K562 (cell line): ENCODE results near the gene METRN. TPM values are rescaled to one million over a fixed set of nuclear protein-coding genes. Genes with fewer than 3 reads are reported as not detected.

ENCODE experiments used
- ATAC-seq: fragments of 200-7000 bp; cut with Tn5 transposase; 3 replicates; pipeline ENCODE4 v1.9.1; 2020; ENCODE audit warnings: moderate library complexity
- BruUV-seq: library from RNA; stranded (reverse); fragments of 400-500 nt; replicated peaks from 2 replicates; lab custom pipeline; 2021; lab: Mats Ljungman, UMichigan
- CTCF ChIA-PET: fragments of 300-600 bp; formaldehyde crosslinking; extraction: SDS; loops from one replicate; lab custom pipeline; 2021; ENCODE audit warnings: low intra/inter-chr PET ratio; lab: Yijun Ruan, JAX
- POLR2A ChIA-PET: fragments of 300-600, 350-650 bp; sonication (Branson Sonifier 250); formaldehyde crosslinking; extraction: SDS; loops from one replicate; lab custom pipeline; 2021; ENCODE audit warnings: antibody characterized with exemption, inconsistent platforms; lab: Yijun Ruan, JAX
- DNase-seq, 4 experiments: peaks; one replicate each; pipeline versions ENCODE4 v3.0.0 to v3.0.0-alpha.2; 2011 to 2018; ENCODE audit warnings: low spot score in 3 of 4, mixed read lengths in 3 of 4; ENCODE audit errors: extremely low read depth in 1 of 4
- FAIRE-seq: peaks from 2 replicates; lab custom pipeline; 2011; peaks lifted over from hg19 to GRCh38; lab: Jason Lieb, UNC
- H2AFZ ChIP-seq: 2 replicates; pipeline ENCODE4 v1.6.0; 2011; ENCODE audit warnings: low read depth, low read length, control low read depth, inconsistent platforms
- H3K27ac ChIP-seq: fragments of 200-600 bp; 3 replicates; pipeline ENCODE4 v1.8.0; 2011; ENCODE audit warnings: low read depth, mild to moderate bottlenecking, control low read depth, inconsistent platforms, low read length, moderate library complexity, mixed read lengths; ENCODE audit errors: extremely low read depth
- H3K27me3 ChIP-seq, 2 experiments: fragments of 300-600 bp in 1 of 2; 2 replicates in 1 of 2; 3 replicates in 1 of 2; pipeline versions ENCODE4 v1.6.0 to v1.8.0; 2011; ENCODE audit warnings: inconsistent platforms in 2 of 2, low read length in 2 of 2, mild to moderate bottlenecking in 1 of 2, mixed read lengths in 1 of 2, moderate library complexity in 1 of 2; ENCODE audit not compliant: control insufficient read depth in 2 of 2, insufficient read depth in 2 of 2
- H3K36me3 ChIP-seq: fragments of 300-600 bp; 3 replicates; pipeline ENCODE4 v1.8.0; 2011; ENCODE audit warnings: mild to moderate bottlenecking, low read length, inconsistent platforms; ENCODE audit not compliant: control insufficient read depth, insufficient read depth
- H3K4me1 ChIP-seq, 2 experiments: fragments of 200-600 bp in 1 of 2; replicated peaks in 1 of 2; 2 replicates in 1 of 2; 3 replicates in 1 of 2; pipeline versions ENCODE4 v1.5.1 to v1.8.0; 2011; ENCODE audit warnings: inconsistent platforms in 2 of 2, low read length in 2 of 2, mild to moderate bottlenecking in 1 of 2, mixed read lengths in 1 of 2, moderate library complexity in 1 of 2; ENCODE audit not compliant: control insufficient read depth in 2 of 2, insufficient read depth in 2 of 2
- H3K4me2 ChIP-seq: 2 replicates; pipeline ENCODE4 v1.6.1; 2011; ENCODE audit warnings: low read length, control low read depth, inconsistent platforms, mixed read lengths; ENCODE audit not compliant: insufficient read depth
- H3K4me3 ChIP-seq: fragments of 200-600 bp; sonication (generic), shearing (Covaris generic); 2 replicates; pipeline ENCODE4 v1.5.1; 2016; ENCODE audit warnings: control low read depth, inconsistent platforms
- H3K79me2 ChIP-seq: fragments of 200-600 bp; 3 replicates; pipeline ENCODE4 v1.8.0; 2011; ENCODE audit warnings: low read length, inconsistent platforms; ENCODE audit not compliant: control insufficient read depth, insufficient read depth
- H3K9ac ChIP-seq, 2 experiments: 2 replicates each; pipeline versions ENCODE4 v1.6.0 to v1.6.1; 2011; ENCODE audit warnings: low read depth in 2 of 2, low read length in 2 of 2, control low read depth in 1 of 2, inconsistent platforms in 1 of 2, mild to moderate bottlenecking in 1 of 2, mixed read lengths in 1 of 2; ENCODE audit not compliant: insufficient read depth in 1 of 2
- H3K9me1 ChIP-seq: one replicate; pipeline ENCODE4 v1.6.0; 2011; ENCODE audit warnings: inconsistent platforms, mild to moderate bottlenecking, low read length, moderate library complexity; ENCODE audit not compliant: control insufficient read depth, insufficient read depth
- H3K9me3 ChIP-seq: replicated peaks from 2 replicates; pipeline ENCODE4 v1.5.1; 2011; ENCODE audit warnings: low read depth, low read length, inconsistent platforms; ENCODE audit not compliant: control insufficient read depth, insufficient read depth
- H4K20me1 ChIP-seq: replicated peaks from 2 replicates; pipeline ENCODE4 v1.6.1; 2011; ENCODE audit warnings: low read length, inconsistent platforms, mixed read lengths; ENCODE audit not compliant: control insufficient read depth, insufficient read depth
- EGR1 ChIP-seq: fragments of 450-650 bp; conservative IDR thresholded peaks from 2 replicates; pipeline ENCODE4 v1.6.1; 2017; ENCODE audit warnings: mild to moderate bottlenecking
- HSF4 ChIP-seq: fragments of 250-450 bp; sonication (Bioruptor Pico); IDR thresholded peaks from 2 replicates; pipeline ENCODE4 v2.1.2; 2022; ENCODE audit warnings: mild to moderate bottlenecking, moderate library complexity, borderline replicate concordance
- MEF2A ChIP-seq: IDR thresholded peaks from 2 replicates; pipeline ENCODE4 v1.6.1; 2011; ENCODE audit warnings: low read depth, mild to moderate bottlenecking, low read length, moderate library complexity; ENCODE audit not compliant: control insufficient read depth
- RBM14 ChIP-seq: fragments of 200-400 bp; formaldehyde crosslinking; IDR thresholded peaks from 2 replicates; pipeline ENCODE4 v1.6.1; 2018; ENCODE audit warnings: low read depth, mild to moderate bottlenecking, low read length, moderate library complexity, borderline replicate concordance; ENCODE audit not compliant: insufficient read depth
- SIN3B ChIP-seq: fragments of 450-650 bp; IDR thresholded peaks from 2 replicates; pipeline ENCODE4 v1.6.1; 2017; ENCODE audit warnings: low read depth, mild to moderate bottlenecking, moderate library complexity
- WGBS: fragments of 100-300 bp; shearing (Covaris generic); methylation state at CpG from one replicate; pipeline ENCODE4 v1.1.6; 2016; ENCODE audit warnings: low coverage, mixed read lengths; ENCODE audit not compliant: insufficient coverage; ENCODE audit errors: missing lambda C conversion rate; 5-methylcytosine and 5-hydroxymethylcytosine counted together
- in situ Hi-C: fragments of 300-500 bp; cut with MboI; formaldehyde crosslinking; loops from 4 replicates; pipeline ENCODE4 v1.15.0; 2018; ENCODE audit warnings: inconsistent platforms, mixed read lengths
- intact Hi-C: fragments of 100-400 bp; cut with micrococcal nuclease; formaldehyde crosslinking; loops from 2 replicates; pipeline ENCODE4 v1.14.2; 2022
- polyA plus RNA-seq, 8 experiments: library from polyadenylated mRNA; depleted of rRNA in 4 of 8; stranded (reverse) in 5 of 8; unstranded in 3 of 8; fragments of >200 nt; fragmentation: Nextera tagmentation in 2 of 8; fragmentation: Illumina TruSeq in 1 of 8; extraction: Ambion mirVana in 2 of 8; extraction: Trizol in 1 of 8; gene quantifications; 2 replicates each; pipeline versions ENCODE4 v1.2.1 to v1.2.3, GENCODE V29; 2011 to 2014; ENCODE audit warnings: inconsistent platforms in 1 of 8, missing spikeins in 1 of 8
- total RNA-seq, 7 experiments: library from RNA; depleted of rRNA in 6 of 7; stranded (reverse); fragments of >200 nt in 6 of 7; fragmentation: Illumina TruSeq in 2 of 7; extraction: Trizol in 2 of 7; gene quantifications; 2 replicates each; pipeline versions ENCODE4 v1.2.1 to v1.2.3, GENCODE V29; 2011 to 2021; ENCODE audit warnings: low replicate concordance in 1 of 7
- TF ChIP-seq, protein P1 (sequence below), 2 experiments: fragments of 450-650 bp in 1 of 2; IDR thresholded peaks; 2 replicates each; pipeline ENCODE4 v1.6.1; 2011 to 2017; ENCODE audit warnings: low read depth in 2 of 2, antibody characterized with exemption in 1 of 2, borderline replicate concordance in 1 of 2, low read length in 1 of 2, mild to moderate bottlenecking in 1 of 2, mixed read lengths in 1 of 2; ENCODE audit not compliant: control insufficient read depth in 1 of 2

METRN gene
- total and polyA plus RNA-seq, 9 of the 15 experiments (the other 6 are each of a cell fraction or from before 2014, with no cell fraction given): 0.20 to 89.8 (median 15.4) TPM

- TF ChIP-seq HSF4 (no peak), MEF2A (no peak)
- TF ChIP-seq, protein P1, sequence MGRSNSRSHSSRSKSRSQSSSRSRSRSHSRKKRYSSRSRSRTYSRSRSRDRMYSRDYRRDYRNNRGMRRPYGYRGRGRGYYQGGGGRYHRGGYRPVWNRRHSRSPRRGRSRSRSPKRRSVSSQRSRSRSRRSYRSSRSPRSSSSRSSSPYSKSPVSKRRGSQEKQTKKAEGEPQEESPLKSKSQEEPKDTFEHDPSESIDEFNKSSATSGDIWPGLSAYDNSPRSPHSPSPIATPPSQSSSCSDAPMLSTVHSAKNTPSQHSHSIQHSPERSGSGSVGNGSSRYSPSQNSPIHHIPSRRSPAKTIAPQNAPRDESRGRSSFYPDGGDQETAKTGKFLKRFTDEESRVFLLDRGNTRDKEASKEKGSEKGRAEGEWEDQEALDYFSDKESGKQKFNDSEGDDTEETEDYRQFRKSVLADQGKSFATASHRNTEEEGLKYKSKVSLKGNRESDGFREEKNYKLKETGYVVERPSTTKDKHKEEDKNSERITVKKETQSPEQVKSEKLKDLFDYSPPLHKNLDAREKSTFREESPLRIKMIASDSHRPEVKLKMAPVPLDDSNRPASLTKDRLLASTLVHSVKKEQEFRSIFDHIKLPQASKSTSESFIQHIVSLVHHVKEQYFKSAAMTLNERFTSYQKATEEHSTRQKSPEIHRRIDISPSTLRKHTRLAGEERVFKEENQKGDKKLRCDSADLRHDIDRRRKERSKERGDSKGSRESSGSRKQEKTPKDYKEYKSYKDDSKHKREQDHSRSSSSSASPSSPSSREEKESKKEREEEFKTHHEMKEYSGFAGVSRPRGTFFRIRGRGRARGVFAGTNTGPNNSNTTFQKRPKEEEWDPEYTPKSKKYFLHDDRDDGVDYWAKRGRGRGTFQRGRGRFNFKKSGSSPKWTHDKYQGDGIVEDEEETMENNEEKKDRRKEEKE (IDR thresholded peaks at IDR 0.05; ENCODE audit: borderline replicate concordance in 1 of 2, control insufficient read depth in 1 of 2, low read depth in 2 of 2, low read length in 1 of 2): no peak
These were observed 45.1 kb downstream of the METRN start (continued) for GRCh38 chr16:760065-760464.

GRCh38 chr16:760545-761343 lies 45.8 kb downstream of the METRN start, which contains the start of gene MSLN:
MSLN (plus strand) TSS chr16:760734; CDS start chr16:762681, 1,947 bp downstream.
- Histone ChIP-seq H4K20me1 (no peaks in the 10 kb centered on the region), H3K9ac (peak within 1 kb of the TSS in 1 of 2 experiments; percentile 81; a peak in 2 of 4 replicates), H3K4me3 (no peak within 1 kb of the TSS), H3K36me3 (no peaks in the 10 kb centered on the region), H3K79me2 (no peaks in the 10 kb centered on the region), H3K27me3 (peaks cover 0 to 6% of the 10 kb centered on the region in 2 experiments; a peak in 1 of 5 replicates), H3K9me1 (no peaks in the 10 kb centered on the region), H3K9me3 (no peaks in the 10 kb centered on the region), H2AFZ (no peak within 1 kb of the TSS), H3K27ac (no peak within 1 kb of the TSS), H3K4me1 (peaks cover 2 to 63% of the 10 kb centered on the region in 2 experiments; a peak in 4 of 5 replicates), H3K4me2 (no peak within 1 kb of the TSS)
- FAIRE-seq: no peak
- BruUV-seq: no TSS peak
- TF ChIP-seq RBM14: no peak
- TF ChIP-seq EGR1: 0 out of 2 replicates have a peak, but pooled peaks have one; percentile 7
- no peak for TF ChIP-seq SIN3B
- WGBS: 46% methylated on average over 30 of the region's 37 CpGs
- in situ Hi-C loops: no loop called here
- DNase-seq: no peak
- ATAC-seq: no peak
- ChIA-PET POLR2A (interaction anchor here (0.6 to 2.1 kb wide), 6 partner anchors 10 to 463 kb away, joined by 3 to 4 read pairs (median 3); no protein-coding TSS in a partner anchor), CTCF (no interaction called here)
- intact Hi-C loops: no loop called here
